PC-3 (cell line): Measurements from ENCODE around the gene FOSL1.

ENCODE experiments used
- EZH2 ChIP-seq: fragments of 300-600 bp; sonication (generic); IDR thresholded peaks from one replicate; pipeline ENCODE4 v1.6.1; 2017; ENCODE audit warnings: antibody characterized with exemption, mild to moderate bottlenecking, low read length; ENCODE audit not compliant: unreplicated experiment
- EZH2phosphoT487 ChIP-seq: fragments of 300-600 bp; sonication (generic); IDR thresholded peaks from 2 replicates; pipeline ENCODE4 v1.6.1; 2018; ENCODE audit warnings: mild to moderate bottlenecking, antibody characterized with exemption, low read length, borderline replicate concordance
- TF ChIP-seq, protein P1 (sequence below): fragments of 300-600 bp; sonication (generic); conservative IDR thresholded peaks from 2 replicates; pipeline ENCODE4 v1.5.1; 2017; ENCODE audit warnings: antibody characterized with exemption, low read depth, mild to moderate bottlenecking, low read length

DNA sequence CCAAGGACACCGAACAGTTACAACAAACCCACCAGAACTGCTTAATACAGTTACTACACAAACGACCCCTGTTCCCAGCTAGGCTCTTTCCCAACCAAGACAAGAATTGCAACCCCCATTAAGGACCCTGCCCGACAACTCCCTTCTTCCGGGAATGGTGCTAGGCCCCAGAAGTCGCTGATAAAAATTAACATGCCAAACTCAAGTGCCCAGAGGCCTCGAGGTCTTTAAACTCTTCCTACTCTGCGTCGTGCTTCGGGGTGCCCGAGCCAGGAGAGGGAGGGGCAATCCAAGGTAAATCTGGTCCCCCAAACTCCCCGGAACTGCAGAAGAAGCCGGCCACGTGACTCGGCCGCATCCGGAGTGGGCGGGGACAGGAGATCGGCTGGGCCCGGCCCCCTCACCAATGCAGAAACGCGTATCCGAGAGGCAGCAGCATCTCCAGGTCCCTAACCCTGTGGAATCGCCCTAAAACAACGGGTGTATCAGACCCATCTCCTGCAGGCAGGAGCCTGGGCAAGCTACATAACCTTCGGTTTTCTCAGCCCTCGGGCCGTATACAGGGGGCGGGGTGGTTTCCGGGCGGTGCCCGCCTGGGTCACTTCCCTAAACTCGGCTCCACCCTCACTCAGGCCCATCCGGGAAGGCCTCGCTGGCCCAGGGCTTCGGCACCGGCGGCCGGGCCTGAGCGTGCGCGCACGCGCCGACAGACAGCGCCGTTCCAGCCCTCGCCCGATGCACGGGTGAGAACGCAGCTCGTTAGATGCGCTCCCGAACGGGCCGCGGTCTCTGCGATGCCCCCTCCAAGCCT is 43.3 kb downstream of the FOSL1 start:
- TF ChIP-seq, protein P1, sequence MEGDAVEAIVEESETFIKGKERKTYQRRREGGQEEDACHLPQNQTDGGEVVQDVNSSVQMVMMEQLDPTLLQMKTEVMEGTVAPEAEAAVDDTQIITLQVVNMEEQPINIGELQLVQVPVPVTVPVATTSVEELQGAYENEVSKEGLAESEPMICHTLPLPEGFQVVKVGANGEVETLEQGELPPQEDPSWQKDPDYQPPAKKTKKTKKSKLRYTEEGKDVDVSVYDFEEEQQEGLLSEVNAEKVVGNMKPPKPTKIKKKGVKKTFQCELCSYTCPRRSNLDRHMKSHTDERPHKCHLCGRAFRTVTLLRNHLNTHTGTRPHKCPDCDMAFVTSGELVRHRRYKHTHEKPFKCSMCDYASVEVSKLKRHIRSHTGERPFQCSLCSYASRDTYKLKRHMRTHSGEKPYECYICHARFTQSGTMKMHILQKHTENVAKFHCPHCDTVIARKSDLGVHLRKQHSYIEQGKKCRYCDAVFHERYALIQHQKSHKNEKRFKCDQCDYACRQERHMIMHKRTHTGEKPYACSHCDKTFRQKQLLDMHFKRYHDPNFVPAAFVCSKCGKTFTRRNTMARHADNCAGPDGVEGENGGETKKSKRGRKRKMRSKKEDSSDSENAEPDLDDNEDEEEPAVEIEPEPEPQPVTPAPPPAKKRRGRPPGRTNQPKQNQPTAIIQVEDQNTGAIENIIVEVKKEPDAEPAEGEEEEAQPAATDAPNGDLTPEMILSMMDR = no peak
- TF ChIP-seq EZH2 (no peak), EZH2phosphoT487 (no peak)
